HG03354 (cell line): ENCODE results near the gene SORCS2.

ENCODE experiments used
- ATAC-seq: cut with Tn5 transposase; IDR thresholded peaks from one replicate; pipeline ENCODE4 v1.9.1; 2021; ENCODE audit warnings: mild to moderate bottlenecking; ENCODE audit not compliant: unreplicated experiment, poor library complexity, severe bottlenecking

Gene SORCS2

DNA sequence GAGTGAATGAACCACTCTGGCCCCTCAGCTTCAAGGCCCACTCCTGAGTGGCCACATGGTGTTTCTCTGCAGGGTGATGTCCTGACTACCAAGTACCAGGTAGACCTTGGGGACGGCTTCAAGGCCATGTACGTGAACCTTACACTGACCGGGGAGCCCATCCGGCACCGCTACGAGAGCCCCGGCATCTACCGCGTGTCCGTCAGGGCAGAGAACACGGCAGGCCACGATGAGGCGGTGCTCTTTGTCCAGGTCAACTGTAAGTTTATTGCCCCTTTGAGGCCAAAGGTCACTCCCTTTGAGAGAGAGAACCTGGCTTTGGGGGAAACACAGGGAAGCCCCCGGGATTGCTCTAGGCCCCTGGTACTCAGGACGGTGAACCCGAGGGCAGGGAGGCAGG, 531.3 kb downstream of the SORCS2 start:
- no peak for ATAC-seq

DNA sequence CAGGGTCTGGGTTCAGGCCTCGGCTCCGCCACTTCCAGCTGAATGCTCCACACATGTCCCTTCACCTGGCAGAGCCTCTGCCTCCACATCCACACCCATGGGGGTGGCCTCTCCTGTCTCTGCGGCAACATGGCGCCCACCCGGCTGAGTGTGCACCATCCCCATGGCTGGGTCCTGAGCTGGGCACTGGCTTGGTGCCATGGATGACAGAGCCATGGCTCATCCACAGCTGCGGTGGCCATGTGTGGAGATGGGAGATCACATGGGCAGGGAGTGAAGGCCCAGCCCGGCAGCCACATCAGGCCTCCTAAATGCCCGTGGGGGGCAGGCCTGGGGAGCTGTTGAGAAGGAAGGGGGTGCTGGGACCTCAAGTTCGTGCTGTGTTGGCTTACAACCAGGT, 533.6 kb downstream of the SORCS2 start:
- no peak for ATAC-seq

DNA sequence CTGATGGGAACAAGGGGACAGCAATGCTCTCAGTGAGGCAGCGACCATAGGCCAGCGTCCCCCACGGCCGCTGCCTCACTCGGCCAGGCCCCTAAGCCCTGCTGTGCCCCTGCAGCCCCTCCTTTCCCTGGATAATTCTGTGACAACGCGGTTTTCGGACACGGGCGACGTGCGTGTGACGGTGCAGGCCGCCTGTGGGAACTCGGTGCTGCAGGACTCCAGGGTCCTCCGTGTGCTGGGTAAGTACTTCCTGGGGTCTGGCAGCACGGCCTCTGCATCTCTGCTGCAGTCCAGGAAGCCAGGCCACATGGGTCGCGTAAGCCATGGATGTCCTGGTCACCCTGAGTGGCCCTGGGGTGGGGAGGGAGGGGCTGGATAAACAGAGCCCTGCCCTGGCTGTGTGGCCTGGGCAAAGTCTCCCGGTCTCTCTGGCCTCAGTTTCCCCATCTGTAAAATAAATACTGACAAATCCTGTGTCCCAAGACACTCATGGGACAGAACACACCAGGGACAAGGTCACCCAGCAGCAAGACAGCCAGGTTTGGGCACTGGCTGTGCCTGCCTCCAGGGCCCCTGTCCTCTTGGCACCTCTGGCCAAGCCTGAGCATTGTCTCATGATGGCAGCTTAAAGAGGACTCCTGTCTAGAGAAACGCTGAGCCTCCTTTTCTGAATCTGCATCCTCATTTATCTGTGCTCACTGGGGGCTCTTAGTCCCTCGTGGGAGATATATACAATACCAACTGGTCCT, 534.5 kb downstream of the SORCS2 start:
- ATAC-seq = no peak

DNA sequence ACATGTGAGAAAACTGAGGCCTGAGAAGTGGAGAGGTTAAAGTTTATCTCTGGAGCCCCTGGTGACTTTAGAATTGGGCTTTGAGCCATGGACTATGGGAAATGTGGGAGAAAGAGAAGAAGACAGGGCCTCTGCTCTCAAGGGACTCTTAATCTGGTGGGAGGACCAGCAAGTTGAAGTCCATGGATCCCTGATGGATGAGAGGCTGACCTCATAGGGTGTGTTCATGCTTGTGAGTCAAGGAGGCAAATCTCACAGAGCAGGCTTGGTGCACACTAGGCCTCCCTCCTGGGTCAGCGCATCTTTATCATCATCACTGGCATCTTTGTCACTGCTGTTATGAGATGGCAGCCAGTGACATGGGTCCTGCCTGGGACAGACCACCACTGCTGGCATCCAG, 535.4 kb downstream of the SORCS2 start:
- no peak for ATAC-seq

DNA sequence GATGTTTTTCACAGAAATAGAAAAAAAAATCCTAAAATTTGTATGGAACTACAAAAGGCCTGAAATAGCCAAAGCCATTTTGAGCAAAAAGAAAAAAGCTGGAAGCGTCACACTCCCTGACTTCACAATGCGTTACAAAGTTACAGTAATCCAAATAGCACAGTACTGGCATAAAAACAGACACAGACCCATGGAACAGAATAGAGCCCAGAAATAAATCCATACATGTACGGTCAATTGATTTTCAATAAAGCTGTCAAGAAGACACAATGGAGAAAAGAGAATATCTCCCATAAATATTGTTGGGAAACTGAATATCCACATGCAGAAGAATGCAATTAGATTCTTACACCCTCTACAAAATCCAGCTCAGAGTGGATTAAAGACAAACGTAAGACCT, 539.1 kb downstream of the SORCS2 start:
- no peak for ATAC-seq

DNA sequence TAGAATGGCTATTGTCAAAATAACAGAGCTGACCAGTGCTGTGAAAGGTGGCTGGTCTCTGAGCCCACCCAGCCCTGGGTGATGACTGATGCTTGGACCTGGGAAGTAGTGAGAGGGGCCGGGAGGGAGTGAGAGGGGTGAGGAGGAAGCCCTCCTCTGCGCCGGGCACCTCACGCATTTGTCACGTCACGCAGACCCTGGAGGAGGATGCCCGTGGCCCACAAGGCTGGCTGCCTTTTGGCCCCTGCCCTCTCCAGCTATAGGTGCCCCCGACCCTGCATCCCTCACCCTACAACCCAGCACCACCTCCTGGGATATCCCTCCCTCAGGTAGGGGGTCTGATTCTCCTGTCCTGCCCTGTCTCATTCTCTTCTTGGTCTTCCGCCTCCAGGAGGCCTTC, 539.9 kb downstream of the SORCS2 start:
- ATAC-seq = no peak

DNA sequence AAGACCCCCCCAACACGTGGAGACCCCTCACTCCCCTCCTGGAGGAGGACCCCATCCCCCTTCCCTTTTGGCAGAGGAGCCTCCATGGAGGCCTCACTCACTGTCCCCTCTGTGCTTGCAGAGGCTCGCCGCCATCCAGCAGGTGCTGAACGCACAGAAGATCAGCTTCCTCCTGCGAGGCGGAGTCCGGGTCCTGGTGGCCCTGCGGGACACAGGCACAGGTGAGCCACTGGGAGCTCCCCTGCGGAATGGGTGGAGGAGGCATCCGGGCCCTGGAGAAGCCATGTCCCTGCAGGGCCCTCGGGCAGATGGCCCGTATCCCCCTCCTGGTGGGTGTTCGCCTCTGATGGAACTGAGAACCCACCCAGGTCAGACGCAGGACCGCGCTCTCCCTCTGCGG, 540.9 kb downstream of the SORCS2 start:
- no peak for ATAC-seq

DNA sequence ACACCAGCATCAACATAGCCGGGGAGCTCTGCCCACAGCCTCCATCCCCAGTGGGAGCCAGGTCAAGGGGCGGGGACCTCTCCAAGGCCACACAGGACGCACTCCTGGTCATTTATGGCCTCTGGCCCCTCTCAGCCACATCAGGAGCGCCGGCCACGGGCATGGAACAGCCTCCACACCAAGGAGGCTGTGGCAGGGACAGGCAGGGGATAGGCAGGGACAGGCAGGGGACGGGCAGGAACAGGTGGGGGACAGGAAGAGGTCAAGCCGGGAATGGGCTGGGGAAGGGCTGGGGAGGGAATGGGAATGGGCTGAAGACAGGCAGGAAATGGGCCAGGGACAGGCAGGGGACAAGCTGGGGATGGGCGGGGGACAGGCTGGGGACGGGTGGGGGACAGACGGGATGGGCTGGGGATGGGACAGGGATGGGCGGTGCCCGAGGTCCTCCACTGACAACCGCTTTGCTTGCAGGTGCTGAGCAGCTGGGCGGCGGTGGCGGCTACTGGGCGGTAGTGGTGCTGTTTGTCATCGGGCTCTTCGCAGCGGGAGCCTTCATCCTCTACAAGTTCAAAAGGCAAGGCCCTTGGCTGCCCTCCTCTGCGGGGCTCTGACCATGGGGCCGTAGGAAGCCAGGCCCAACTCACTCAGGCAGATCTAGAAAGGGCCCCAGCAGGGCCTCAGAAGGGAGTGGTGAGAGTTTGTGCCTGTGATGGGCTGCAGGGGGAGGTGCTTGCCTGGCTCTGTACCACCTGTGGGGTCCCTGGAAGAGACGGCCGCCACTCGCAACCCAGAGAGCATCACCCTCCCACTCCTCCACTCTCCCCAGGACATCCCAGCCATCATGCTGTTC, 541.7 kb downstream of the SORCS2 start:
- no peak for ATAC-seq

DNA sequence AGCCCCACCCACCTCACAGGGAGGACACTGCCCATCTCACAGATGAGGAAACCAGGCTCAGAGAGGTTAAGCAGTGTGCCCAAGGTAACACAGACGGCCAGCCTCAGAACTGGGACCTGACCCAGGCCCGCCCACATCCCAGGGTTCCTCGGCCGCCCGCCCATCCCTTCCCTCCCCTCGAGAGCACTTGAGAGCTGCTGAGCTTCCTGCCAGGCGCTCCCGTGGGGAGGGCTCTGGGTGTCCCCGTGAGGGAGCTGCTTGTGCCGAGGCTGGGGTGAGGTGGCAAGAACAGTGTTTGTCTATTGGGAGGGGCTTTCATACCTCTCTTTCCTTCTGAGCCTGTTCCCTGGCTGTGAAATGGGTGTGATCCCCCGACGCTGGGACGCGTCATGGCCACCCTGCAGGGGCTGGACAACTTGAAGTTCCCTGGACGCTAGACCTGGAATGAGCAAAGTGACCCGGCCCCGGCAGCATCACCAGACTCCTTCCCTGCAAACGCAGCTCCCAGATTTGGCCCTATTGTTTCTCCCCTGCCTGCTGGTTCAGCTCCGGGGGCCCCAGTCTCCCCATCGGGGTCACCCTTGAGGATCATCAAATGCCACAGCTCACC, 542.4 kb downstream of the SORCS2 start:
- no peak for ATAC-seq

DNA sequence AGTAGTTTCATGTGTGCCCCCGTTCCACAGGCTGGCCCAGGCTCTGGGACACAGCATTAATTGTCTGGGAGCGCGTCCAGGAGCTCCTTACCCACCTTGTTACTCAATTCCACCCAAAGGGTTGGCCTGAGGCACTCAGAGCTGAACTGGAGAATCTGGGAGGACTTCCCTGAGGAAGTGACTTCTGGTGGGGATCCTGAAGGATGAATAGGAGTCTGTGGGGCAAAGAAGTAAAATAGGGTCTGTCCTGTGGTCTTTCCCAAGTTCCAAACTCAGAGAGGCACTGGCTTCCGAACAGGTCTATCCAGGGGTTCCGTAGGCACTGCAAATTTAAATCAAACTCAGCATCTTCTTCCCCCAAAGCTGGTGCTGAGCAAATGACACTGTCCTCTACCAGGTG, 543.1 kb downstream of the SORCS2 start:
- no peak for ATAC-seq

DNA sequence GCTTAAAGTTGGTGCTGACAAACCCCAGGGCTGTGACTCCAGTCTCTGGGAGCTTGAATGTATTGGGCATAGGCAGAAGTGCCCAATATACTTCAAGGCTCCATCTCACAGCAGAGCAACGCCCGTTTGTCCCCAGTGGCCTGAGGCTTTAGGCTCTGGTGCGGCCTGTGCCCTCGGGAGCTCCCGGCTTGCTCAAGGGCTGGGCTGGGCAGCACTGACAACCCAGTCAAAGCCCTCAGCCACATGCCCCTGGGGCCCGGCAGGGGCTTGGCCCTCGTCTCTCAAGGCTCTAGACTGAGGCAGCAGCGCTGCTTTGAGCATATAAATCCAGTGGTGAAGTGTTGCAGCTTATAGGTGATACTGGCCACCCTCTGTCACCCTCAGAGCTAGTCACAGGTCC, 543.6 kb downstream of the SORCS2 start:
- no peak for ATAC-seq

DNA sequence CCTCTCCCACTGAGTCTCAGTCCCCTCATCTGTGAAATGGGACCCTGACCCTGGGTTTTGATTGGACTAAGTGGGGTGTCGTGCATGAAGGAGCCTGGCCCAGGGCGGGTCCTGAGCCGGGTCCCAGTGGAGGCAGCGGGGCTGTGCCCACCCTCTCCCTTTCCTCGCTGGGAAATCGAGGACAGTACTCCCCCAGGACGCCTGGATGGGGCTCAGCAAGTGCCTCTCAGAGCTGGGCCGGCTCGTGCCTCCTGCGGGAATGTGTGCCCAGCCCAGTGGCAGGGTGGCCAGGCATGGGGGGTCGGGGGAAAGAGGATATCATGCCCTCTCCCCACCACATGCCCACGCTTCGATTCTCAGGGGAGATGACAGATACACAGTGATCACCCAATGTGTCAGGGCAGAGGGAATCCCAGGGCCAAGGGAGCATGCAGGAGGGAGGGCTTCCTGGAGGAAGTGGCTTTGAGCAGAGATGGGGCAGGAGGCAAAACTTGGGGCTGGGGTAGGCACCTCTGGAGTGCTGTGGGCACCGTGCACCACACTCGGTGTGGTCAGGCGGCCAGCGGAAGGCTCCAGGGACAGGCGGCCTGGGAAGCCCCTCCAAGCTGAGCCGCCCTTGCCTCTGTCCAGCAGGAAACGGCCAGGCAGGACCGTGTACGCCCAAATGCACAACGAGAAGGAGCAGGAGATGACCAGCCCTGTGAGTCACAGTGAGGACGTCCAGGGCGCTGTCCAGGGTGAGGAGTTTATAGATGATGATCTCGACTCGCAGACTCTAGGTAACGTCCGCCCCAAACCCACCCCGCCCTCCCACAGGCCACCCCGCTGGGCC, 544.3 kb downstream of the SORCS2 start:
- no peak for ATAC-seq

DNA sequence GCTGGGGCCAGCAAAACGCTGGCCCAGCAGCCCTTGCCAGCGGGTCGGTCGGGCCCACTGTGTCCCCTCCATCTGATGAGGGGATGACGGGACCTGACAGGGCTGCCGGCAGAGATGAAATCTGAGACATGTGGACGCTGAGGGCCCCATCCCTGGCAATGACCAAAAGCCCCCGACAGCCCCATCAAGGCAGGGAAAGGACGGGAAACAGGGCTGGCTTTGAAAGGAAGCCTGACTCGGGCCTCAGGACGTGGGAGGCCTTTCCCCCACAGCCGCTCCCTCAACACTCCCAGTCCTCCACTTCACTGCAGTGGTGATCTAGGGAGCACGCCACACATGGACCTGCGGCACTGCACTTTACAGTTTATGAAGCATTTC, 544.9 kb downstream of the SORCS2 start:
- ATAC-seq = no peak

DNA sequence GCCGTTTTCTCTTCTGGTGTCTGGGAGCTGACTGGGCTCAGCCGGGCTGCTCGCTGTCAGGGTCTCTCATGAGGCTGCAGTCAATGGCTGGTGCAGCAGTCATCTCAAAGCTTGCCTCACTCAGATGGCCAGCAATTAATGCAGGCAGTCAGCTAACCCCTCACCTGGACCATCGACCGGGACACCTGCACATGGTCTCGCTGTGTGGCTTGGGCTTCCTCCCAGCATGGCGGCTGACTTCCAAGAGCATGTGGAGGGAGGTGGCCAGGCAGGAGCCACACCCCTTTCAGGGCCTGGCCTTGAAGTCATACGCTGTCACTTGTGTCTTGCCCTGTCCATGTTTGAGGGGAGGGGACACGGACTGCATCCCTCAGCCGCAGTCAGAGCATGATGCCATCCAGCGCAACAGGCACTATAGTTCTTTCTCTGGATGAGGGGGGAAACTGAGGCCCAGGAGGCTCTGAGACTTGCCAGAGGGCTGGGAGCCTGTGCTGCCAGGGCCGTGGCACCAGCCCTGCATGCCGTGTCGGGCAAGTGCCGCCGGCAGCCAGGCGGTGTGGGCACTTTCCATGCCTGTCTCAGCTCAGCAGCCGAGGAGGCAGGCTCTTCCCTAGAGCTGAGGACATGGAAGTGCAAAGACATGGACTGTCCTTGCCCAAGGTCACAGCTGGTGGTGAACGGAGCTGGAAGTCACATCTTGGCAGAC, 545.6 kb downstream of the SORCS2 start:
- ATAC-seq = no peak

DNA sequence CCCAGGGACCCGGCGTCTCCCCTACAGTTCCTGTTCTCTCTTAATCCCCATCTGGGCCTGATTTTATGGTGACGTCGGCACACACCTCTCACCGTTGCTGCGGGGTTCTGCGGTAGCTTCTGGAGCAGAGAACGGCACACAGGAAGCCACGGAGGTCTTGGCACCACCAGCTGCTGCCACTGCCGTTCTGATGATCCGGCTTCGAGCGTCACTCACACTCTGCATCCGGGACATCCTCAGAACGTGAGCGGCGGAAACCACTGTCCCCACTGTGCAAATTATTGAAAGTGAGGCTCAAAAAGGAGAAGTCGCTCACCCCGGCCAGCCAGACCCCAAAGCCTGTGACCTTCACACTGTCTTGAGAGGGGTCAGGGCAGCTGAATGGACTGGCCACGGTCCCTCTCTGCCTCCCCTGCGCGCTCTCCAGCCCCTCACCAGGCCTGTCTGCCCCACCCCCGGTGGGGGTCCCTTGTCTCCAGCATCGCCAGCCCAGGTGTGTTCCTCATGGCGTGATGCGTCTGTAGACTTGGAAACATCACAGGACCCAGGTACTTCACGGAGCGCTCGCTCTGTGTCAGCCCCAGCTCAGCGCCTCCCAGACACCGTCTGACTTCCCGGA, 546.2 kb downstream of the SORCS2 start:
- ATAC-seq = no peak

DNA sequence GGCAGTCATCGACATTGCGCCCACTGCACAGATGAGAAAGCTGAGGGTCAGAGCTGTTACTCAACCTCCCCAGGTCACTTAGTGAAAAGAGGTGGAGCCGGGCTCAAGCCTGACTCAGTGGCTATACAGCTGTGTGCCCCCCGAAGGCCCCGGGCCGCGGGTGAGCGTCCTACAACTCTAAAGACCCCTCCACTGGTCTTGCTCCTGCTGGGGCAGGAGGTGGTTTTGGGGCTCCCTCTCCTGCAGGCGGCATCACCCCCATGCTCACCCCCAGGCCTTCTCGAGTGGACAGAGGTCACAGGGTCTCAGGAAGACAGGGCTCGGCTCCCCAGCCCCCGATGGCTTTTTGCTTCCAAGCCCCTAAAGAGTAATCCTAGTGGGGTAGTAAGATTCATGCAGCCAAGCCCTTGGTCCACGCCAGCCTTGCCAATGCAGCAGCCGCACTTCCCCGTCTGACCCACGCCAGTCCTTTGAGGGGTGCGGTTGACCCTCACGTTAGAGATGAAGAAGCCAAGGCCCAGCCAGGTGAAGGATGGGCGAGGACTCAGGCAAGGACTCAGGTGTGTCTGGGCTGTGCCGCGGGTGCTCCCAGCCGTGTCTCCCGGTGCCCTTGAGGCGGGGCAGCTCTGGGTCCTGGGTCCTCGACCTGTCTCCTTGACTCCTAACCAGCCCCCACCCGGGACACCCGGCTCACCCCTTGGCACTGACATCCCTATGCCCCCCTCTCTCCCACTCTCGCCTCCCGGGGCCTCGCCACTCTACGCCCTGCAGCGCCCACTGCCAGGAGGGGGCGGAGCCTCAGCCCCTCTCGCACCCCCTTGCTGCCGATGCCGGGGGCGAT, 547.0 kb downstream of the SORCS2 start:
- ATAC-seq = no peak

DNA sequence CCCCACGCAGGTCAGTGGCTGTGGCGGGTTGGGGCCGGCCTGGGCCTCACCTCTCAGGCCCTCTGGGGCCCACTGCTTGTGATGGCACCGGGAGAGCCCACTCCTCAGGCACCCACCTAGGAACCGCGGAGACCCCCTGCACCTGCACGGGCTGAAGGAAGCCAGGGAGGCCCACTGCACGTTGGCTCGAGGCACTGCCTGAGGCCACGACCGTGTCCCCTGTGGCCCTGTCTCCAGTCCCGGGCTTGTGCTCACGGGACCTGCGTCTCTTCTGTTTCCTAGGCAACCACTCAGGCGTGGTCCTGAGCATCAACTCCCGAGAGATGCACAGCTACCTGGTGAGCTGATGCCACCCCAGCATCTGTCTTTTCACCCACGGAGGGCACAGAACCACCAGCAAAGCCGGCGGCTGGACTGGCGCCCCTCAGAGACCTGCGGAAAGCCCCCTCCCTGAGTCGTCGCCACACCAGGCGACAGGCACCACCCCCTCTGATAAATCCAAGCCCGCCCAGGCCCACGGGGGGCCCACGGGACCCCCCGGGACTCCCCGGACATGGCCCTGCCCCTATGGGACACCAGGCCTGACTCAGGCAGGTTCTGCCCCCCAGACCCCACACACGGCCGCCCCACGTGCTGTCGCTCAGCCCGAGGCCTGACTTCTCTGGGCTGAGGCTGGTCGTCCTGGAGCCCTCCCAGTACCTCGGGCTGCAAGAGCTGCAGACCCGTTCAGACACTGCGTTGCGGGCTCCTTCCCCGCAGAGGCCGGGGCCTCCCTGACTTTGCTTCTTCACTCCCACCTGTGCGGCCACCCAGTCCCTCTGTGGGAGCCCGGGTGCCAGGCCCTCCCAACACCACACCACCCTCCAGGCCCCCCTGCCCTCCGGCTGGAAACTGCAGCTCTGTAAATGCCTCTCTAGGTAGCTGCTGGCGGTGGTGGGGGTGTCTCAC, 547.9 kb downstream of the SORCS2 start:
- no peak for ATAC-seq
